GM15510 (cell line): Measurements from ENCODE around the gene CNFN.

Source experiments
- POLR2A ChIP-seq: IDR thresholded peaks from 3 replicates; pipeline ENCODE4 v1.6.1; 2011; ENCODE audit warnings: borderline replicate concordance; ENCODE audit not compliant: insufficient read length; ENCODE audit errors: extremely low read depth

Gene CNFN

DNA sequence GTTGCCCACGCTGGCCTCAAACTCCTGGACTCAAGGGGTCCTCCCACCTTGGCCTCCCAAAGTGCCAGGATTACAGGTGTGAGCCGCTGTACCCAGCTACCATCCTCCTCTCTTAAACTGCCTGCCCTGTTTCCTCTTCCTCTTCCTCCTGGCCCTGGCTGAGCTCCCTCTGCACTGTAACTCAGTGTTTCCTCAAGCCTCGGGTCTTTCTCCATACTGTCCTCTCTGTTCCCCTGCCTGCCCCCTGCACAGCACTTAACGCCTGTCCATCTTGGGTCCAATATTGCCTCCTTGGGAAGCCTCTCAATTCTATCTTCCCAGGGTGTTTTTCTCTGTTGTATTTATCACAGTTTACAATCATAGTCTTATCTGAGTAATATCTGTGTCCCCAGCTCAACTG is 31.0 kb upstream of the CNFN start:
- no peak for TF ChIP-seq POLR2A

DNA sequence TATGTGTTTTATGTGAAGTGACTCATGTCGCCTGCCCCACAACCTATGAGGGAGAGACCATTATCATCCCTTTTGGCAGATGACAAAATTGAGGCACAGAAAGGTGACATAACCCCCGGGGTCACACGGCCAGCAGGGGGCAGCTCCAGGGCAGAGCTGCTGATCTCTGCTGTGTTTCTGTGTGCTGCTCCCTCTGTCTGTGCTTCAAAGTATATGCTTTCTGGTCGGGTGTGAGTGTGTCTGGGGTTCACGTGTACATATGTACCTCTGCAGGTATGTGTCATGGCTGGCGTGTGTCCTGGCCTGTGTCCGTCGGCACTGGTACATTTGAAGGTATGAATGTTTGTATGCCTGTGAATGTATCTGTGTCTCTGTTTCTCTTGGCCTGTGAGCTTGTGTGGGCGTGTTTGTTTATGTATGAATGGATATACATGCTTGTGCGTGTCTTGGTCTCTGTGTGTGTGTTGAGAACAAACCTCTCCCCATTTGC is 30.0 kb upstream of the CNFN start:
- no peak for TF ChIP-seq POLR2A

DNA sequence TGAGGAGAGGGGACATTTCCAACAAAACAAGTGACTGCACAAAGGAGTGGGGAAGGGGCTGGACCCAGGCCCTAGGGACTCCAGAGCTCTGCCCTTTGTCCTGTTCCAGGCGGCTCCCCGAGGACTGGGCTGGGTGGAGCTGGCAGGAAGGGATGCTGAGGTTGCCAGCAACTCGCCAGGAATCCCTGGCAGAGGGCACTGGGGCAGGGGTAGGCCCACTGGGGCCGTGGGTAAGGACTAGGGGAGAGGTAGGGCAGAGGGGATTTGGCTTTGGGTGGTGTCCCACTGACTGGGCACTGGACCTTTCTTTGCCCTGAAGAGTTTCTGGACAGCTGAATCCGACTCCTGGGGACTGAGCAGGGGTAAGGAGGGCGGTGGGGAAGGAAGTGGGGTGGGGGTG is 29.2 kb upstream of the CNFN start:
- TF ChIP-seq POLR2A = no peak

DNA sequence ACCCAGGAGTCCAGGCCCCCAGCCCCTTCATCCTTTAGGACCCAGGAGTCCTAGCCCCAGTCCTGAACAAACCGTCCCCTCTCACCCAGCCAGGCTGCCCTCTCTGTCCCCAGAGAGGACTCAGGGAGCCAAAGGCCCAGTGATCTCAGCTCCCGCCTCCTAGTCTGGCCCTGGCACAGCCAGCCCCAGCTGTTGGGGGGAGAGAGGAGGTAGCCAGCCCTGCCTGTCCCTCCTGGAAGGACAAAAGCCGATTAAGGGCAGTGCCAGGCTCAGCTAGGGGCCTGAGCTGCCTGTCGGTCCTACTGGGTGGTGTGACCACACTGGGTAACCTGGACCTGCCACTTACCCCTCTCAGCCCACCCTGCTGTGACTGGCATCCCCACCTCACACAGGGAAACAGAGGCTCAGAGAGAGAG is 22.6 kb upstream of the CNFN start:
- TF ChIP-seq POLR2A = no peak

DNA sequence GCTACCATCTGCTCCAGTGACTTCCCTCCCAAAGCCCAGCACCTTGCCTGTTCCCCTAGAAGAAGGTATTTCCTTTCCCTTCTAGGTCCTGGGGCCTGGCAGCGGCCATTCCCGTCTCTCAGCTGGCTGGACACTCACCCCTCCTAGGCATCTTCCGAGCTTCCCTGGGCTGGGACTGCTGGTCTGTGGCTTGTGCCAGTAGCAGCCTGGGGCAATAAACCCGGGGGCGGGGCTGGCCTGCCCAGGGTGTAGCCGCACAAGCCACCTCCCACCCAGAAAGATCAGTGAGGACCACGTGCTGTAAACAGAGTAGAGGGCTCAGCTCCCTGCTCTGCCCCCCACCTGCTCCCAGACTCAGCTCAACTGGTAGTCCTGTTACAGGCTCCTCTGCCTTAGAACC is 22.1 kb upstream of the CNFN start:
- TF ChIP-seq POLR2A = no peak

DNA sequence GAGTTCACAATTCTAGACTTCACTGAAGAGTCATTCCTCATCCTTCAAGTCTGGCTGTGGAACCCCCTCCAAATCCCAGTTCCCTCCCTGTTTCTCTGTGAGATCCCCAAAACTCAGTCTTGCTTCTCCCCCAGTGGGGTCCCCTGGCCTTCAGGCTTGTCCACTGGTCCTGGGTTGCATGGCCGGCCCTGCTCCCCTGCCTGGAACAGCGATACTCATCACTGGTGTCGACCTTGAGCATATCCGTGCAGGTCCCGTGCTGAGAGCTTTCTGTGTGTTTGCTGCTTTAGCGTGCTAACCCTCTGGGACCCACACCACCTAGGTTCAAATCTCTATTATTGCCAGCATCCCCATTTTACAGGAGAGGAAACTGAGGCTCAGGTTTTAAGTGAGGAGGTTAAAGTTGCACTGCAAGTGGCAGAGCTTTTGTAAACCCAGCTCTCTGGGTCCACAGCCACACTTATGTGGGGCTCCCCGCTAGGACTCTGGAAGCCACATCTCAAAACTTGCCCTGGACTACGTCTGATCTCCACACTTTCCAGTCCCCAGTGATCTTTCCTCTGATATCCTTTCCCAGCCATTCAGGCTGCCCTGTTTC is 21.6 kb upstream of the CNFN start:
- no peak for TF ChIP-seq POLR2A

DNA sequence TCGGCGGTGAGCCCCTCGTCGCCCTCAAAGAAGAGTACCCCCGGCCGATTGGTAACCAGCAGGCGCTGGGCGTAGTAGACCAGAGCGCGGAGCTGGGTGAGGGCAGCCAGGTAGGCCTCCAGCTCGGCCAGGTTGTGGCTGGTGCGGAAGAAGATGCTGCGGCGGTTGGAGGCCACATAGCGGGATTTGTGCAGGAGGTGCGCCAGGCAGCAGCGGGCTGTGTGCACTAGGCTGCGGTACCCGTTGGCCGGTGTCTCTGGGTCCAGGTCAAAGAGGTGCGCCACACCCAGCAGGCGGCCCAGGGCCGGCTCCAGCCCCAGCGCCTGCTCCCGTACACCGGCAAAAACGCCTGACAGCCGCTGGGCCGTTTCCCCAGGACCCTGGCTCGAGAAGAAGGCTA is 20.3 kb upstream of the CNFN start:
- no peak for TF ChIP-seq POLR2A

DNA sequence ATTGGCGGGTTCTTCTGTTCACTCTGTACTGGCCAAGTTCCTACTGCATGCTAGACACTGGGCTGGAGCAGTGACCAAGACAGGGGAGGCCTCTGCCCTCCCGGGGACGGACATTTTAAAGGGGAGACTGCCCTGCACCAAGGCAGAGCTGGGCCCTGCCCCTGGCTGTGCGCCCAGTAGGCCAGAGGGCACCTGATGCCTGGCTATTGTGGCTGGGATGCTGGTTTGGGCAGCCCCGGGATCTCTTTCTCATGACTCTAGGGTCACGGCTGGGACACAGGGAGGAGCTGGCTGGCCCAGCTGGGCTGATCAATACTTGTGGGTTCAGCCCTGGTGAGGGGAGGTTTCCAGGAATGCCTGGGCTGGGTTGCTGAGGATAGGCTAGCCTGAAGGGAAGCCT is 19.4 kb upstream of the CNFN start:
- TF ChIP-seq POLR2A = no peak

DNA sequence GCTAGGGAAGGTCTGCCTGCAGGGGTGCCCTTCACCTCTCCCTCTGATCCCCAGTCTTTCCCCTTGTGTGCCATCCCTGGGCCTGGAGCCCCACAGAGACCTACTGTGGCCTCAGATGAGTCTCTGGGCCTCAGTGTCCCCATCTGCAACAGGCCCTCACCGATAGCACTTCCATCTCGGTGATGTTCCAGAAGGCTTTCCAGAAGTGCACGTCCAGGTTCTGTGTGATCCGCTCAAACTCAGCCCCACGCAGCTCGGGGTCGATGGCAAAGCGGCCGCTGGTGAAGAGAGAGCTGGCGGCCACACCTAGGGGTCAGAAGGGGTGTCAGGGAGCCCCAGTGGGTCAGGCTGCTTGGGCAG is 17.7 kb upstream of the CNFN start:
- TF ChIP-seq POLR2A = no peak

DNA sequence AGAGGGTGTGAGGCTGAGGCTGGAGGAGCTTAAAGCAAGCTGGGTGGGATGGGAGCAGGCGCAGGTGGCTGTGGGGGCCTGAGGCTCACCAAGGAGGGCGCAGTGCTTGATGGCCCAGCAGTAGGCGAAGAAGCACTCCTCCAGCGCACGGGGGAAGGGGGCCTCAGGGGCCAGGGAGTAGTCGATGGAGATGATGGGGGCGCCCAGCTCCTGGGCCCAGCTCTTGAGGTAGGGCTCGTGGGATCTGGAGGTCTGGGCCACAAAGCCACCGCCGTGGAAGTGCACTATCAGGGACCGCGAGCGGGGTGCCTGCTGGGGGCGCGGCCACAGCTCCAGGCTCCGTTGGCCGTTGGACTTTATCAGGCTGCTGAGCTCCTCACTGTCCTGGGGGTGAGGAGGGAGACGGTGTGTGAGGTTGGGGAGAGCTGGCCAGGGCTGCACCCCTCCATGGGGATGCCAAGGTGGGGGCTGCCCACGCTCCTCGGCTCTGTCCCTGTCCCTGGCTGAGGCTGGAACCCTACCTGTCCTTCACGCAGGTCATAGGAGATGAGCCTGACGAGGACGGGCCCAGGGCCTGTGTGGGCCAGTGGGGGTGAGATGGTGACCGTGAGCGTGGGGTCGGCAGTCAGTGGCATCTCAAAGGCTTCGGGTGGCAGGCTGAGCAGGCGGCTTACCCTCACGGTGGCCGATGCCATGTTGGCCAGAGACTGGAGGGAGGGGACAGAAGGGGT is 17.2 kb upstream of the CNFN start:
- TF ChIP-seq POLR2A = no peak

DNA sequence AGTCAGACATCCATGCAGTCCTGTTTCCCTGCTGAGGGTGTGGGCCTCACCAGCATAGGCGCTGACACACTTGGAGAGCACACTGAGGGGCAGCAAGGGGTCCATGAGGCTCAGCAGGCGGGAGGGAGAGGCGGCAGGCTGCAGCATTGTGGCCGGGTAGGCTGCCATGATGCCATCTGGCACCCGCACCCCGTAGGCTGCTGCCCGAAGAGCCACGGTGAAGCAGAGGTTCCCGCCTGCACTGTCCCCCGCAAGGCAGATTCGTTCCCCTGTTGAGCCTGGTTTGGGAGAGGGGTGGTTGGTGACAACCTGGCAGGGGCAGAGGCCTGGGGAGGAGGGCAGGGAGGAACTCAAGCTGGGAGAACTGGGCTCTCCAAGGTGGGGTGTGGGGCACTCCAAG is 16.0 kb upstream of the CNFN start:
- no peak for TF ChIP-seq POLR2A

DNA sequence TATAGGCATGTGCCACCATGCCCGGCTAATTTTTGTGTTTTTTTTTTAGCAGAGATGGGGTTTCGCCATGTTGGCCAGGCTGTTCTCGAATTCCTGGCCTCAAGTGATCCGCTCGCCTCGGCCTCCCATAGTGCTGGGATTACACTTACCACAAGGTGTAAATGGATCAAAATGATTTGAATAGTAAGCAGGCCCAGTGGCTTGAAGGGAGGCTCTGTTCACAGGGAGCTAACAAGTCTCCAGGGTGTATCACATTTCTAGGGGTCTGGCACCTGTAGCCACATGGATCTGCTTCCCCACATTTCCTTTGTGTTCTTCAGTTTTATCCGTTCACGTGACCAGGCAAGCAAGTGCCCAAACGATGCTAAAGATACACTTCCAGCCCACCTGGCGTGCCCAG is 13.5 kb upstream of the CNFN start:
- TF ChIP-seq POLR2A = no peak

DNA sequence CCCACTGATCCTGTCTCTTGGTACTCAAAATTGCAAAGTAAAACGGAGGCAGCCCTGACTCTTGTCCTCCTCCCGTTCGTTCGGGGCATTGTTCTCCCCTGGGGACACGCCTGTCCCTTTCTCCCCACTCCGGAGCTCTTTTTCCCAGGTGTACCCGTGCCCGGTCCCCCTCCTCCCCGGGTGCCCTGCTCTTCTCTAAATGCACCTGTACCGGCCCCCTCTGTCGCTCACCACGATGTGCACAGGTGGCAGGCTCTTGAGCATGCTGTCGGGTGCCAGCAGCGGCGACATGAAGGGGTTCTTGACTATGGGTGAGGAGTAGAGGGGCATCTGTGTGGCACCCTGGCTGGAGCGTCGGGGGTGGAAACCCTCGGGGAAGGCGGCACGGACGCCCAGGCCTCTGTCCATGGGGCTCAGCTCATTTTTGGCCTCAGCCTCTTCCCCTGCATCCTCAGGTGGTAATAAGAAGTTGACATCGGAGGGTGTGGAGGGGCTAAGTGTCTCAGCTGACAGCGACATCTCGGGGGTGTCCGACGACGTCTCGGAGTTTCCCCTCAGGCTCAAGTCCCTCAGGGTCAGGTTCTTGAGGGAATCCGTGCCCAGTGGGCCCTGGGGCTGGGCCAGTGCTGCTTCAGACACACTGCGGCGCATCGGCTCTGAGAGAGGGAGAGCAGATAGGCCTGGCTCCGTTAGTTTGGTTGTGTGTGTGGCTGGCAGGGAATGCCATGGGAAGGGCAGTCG is 12.4 kb upstream of the CNFN start:
- no peak for TF ChIP-seq POLR2A

DNA sequence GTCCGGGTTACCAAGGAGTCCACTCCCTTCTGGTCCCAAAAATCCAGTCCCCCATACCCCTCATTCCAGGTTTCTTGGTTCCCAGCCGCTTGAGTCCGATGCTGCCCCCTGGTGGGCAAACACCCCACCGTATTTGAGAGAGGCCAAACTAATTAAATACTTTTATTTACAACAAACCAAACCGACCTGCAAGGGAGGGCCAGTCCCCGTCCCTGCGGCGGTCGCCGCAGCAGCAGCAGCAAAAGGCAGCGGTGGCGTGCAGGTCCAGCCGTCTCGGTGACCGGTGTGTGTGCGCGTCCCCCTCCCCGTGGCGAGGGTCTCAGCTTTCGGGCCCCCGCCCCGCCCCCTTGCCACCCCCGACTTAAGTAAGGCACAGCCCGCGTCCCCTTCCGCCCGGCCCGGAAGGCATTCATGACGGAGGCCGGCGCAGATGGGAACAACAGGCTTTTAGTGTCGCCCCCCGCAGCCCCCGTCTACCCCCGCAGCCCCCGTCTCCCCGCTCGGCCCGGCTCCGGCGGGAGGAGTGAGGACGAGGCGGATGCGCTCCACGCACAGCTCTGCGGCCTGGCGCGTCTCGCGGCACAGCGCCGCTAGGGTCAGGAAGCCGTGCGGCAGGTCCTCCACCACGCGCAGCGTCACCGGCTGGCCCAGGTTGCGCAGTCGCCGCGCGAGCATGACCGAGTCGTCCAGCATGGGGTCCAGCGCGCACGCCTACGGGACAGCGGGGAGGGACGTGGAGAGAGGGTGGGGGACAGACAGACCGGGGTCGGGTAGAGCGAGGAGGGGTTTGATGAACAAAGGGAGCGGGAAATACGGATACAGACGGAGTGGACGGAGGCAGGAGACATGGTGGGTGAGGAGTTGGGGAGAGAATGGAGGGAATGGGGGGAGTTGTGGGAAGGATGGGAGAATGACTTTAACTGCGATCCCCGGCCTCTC is 11.5 kb upstream of the CNFN start:
- peak; percentile 39 for TF ChIP-seq POLR2A

DNA sequence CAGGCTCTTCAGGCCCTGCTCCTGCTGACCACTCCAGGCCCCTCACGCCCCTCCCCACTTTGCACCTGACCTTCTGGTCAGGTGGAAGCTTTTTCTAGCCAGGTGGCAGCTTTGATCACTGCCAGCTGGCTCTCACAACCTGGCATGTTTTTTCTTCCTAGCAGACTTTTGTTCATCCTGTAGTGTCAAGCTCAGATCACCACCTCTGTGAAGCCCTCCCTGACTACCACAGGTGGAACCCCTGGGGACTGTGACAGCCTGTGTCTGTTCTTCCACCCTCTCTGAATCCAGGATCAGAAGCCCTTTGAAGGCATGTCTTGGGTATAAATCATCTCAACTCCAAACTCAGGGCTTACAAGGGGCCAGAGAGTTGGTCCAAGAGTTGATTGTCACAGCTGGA is 10.3 kb upstream of the CNFN start:
- TF ChIP-seq POLR2A = no peak
